Measurements from ENCODE around the gene PRCD.
"Not testable (repeated sequence)": the region's sequence is repeated elsewhere in the genome, so short reads cannot be mapped to it uniquely, and the experiment has no call there.

PRCD gene

DNA sequence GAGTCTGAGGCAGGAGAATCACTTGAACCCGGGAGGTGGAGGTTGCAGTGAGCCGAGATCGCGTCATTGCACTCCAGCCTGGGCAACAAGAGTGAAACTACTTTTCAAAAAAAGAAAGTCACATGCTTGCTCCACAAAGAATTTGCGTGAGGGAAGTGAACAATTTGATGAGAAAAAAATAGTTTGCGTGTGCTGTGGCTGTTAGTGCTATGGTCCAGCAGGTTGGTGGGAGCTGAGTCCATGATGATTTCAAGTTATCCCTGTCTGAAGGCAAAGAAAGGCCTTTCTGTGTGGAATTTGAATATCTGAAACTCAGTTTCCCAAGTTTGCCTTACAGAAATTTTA is 21.0 kb downstream of the PRCD start:
- no peak overlapping the region for H3K4me3 ChIP-seq (ENCODE audit: low read depth, low read length)

DNA sequence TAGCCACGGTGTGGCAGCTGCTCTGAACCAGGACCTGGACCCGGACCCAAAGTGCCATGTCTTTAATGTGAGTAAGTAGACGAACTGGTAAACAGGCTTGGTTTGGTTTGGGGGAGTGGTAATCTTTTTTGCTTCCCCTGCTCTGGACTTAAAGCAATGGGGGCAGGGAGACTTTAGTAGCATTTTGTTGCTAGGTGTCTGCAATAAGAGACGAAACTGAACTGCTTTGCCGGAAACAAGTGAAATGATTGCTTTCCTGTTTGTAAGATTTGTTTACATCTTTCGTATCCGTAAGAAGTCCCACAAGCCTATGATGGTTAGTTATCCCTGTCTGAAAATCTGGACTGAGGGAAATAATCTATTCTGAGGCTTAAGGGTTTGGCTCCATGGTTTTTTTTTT is 21.5 kb downstream of the PRCD start:
- TF ChIP-seq, protein P1, sequence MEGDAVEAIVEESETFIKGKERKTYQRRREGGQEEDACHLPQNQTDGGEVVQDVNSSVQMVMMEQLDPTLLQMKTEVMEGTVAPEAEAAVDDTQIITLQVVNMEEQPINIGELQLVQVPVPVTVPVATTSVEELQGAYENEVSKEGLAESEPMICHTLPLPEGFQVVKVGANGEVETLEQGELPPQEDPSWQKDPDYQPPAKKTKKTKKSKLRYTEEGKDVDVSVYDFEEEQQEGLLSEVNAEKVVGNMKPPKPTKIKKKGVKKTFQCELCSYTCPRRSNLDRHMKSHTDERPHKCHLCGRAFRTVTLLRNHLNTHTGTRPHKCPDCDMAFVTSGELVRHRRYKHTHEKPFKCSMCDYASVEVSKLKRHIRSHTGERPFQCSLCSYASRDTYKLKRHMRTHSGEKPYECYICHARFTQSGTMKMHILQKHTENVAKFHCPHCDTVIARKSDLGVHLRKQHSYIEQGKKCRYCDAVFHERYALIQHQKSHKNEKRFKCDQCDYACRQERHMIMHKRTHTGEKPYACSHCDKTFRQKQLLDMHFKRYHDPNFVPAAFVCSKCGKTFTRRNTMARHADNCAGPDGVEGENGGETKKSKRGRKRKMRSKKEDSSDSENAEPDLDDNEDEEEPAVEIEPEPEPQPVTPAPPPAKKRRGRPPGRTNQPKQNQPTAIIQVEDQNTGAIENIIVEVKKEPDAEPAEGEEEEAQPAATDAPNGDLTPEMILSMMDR (IDR thresholded peaks at IDR 0.05; ENCODE audit: borderline replicate concordance, insufficient read depth, low read depth, low read length), result no peak
- H3K4me3 ChIP-seq (ENCODE audit: low read depth, low read length), result no peak overlapping the region

More for the DNA sequence above, 21.0 kb downstream of the PRCD start:
- TF ChIP-seq, protein P1 (IDR thresholded peaks at IDR 0.05; ENCODE audit: borderline replicate concordance, insufficient read depth, low read depth, low read length), result no peak

DNA sequence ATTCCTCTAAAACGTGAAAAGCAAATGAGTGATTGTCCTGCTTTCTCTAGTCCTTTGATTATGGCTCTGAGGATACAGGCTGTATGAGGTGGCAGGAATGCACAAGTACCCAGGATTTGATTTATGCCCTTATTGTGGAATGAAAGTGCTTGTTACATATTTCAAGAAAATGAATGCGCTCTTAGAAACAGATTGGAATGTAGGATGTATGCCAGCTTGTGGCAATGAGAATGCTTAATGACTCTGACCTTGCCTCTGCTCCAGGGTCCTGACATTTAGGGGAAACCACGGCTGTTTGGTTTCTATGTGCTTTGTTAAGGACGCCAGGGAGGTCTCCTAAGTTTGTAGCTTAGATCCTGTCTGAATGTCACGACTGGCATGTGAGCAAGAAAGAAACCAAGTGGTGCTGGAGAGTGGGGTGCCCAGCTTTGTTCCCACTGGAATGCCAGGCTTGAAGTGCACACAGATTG is 22.0 kb downstream of the PRCD start:
- no peak overlapping the region for H3K4me3 ChIP-seq (ENCODE audit: low read depth, low read length)
- TF ChIP-seq, protein P1 (IDR thresholded peaks at IDR 0.05; ENCODE audit: borderline replicate concordance, insufficient read depth, low read depth, low read length), result no peak

DNA sequence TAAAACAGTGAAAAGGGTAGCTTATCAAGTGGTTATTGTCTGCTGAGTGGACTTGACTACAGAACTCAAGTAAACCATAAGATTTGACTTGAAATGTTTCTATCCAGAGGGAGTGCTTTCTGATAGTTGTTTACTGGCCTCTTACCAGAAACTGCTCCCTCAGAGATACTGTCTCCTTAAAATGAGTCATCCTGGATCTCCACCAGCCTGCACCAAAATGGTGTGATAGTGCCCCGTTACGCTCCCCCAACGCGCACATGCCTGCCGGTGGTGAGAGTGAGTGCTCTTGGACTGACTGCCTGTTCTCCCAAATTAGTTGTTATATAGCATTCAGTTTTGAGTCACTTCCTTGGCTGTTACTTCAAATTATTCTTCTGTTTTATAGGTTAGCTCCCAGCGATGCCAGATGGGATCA is 22.9 kb downstream of the PRCD start:
- TF ChIP-seq, protein P1 (IDR thresholded peaks at IDR 0.05; ENCODE audit: borderline replicate concordance, insufficient read depth, low read depth, low read length), result no peak
- no peak overlapping the region for H3K4me3 ChIP-seq (ENCODE audit: low read depth, low read length)

DNA sequence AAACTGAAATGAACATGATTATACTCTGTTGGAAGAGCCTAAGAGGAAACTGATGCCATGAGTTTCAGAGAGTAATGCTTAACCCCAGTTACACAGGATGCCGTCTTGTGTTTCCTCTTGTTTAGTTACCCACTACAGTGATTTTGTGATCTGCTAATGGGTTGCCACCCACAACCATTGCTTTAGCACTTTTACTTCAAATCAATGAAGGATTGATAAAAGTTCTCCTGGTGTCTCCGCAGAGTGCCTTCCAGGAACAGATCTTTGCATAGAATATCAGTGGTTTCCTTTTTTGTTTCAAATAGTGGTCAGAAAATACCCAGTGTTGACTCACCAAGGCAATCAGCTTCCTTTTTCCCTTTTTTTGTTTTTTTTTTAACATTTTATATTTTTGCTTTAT is 23.5 kb downstream of the PRCD start:
- not testable (repeated sequence) for H3K4me3 ChIP-seq (ENCODE audit: low read depth, low read length)

DNA sequence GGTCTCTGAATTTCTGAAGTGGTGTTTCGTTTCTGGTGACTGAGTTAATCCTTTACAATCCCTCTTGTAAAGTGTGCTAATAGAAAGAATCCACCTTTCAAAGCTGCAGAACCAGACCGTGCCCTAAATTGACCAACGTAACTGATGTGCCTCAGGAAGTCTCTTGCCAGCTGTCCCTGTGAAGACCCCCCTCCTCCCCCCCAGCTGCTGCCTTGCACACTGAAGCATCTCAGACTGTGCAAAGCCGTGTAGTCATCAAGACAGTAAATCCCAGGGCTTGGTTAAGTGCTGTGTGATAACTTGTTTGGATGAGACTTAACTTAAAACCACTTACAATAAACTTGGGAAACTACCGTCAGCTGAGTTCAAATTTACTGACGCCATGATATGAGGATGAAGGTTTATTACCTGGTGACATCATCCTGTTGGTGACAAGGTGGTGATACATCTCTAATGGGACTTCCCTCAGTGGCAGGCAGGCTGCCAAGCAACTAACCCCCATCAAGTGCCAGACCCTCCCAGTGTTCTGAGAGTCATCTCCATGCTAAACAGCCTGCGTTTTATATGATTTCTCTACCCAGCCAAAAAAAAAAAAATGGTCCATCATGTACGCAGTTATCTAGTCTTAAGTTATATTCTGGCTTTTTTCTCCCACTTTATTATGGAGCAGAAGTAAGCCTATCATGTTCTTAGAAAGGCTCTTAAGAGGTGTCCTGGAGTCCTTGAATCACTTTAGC is 25.3 kb downstream of the PRCD start:
- H3K4me3 ChIP-seq (ENCODE audit: low read depth, low read length), result not testable (repeated sequence)

DNA sequence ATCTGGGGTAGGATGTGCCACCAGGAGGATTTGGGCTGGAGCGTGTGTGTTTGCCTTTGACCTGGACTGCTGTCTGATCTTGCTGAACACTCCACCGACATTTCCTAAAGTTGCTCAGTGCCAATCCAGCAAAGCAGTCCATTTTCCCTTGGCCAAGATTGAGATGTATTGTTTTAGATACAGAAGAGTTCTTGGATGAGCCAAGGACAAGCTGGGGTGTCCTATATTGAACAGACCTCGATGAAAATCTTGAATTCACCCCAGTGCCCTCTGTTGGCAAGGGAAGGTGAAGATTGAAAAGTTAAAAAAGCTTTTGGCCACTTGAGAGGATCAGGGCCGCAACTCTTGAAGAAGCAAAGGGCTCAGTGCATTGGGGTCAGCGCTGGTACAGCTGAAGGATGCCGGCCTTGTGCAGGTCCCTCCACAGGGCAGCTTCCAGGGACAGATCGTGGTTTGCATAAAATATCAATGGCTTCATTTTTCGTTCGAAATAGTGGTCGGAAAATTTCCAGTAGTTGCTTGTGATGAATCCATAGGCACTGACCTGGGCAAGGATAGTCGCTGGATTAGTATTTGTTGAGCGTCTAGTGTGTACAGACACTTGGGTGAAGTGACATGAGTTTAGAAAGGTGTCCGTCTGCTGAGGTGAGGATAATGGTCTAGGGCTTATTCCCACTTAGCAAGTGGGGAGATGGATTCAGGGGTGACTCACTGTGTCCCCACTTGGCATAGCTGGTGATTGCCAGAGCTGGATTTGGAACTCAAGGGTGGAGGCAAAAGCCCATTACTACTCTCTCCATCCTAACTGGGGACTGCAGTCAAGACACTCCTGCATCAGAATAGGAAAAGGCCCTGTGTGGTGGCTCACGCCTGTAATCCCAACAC is 26.1 kb downstream of the PRCD start:
- H3K4me3 ChIP-seq (ENCODE audit: low read depth, low read length), result no peak overlapping the region
- TF ChIP-seq, protein P1 (IDR thresholded peaks at IDR 0.05; ENCODE audit: borderline replicate concordance, insufficient read depth, low read depth, low read length), result no peak

DNA sequence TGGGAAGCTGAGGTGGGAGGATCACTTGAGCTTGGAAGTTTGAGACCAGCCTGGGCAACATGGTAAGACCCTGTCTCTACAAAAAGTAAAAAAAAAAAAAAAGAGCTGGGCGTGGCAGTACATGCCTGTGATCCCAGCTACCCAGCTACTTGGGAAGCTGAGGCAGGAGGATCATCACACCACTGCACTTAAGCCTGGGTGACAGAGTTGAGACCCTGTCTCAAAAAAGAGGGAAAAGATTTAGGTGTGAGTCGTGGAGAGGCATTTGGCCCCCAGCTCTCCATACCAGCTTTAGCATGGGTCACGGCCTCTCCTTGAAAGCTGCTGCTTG is 26.7 kb downstream of the PRCD start:
- TF ChIP-seq, protein P1 (IDR thresholded peaks at IDR 0.05; ENCODE audit: borderline replicate concordance, insufficient read depth, low read depth, low read length), result no peak
- no peak overlapping the region for H3K4me3 ChIP-seq (ENCODE audit: low read depth, low read length)

All from GM12875 (cell line).